Body of pancreas (tissue), 4 donors: ENCODE results near the gene ARHGAP6. TPM values are rescaled to one million over a fixed set of nuclear protein-coding genes. Genes with fewer than 3 reads are reported as not detected.

Experiments used
- ATAC-seq: fragments of 150-250 bp; one replicate; pipeline ENCODE4 v1.9.1; 2016
- DNase-seq, 4 donors: peaks; one replicate each; pipeline ENCODE4 v3.0.0-alpha.2; 2019
- H3K27ac ChIP-seq, 4 donors: fragments of 200-600 bp; sonication (generic); 1 replicate in 3 of 4; 2 replicates in 1 of 4; pipeline versions ENCODE4 v1.5.1 to v1.6.1; 2016 to 2019; ENCODE audit warnings: mild to moderate bottlenecking in 1 of 4, mixed read lengths in 1 of 4, moderate library complexity in 1 of 4
- H3K27me3 ChIP-seq, 2 donors: fragments of 200-600 bp; sonication (generic); one replicate each; pipeline ENCODE4 v1.6.0; 2016; ENCODE audit warnings: mild to moderate bottlenecking in 1 of 2
- H3K36me3 ChIP-seq, 2 donors: fragments of 200-600 bp; sonication (generic); replicated peaks in 1 of 2; 2 replicates each; pipeline ENCODE4 v1.5.1; 2016; ENCODE audit warnings: low read depth in 2 of 2; ENCODE audit not compliant: insufficient read depth in 1 of 2
- H3K4me1 ChIP-seq: fragments of 200-600 bp; sonication (generic); one replicate; pipeline ENCODE4 v1.6.0; 2016
- H3K4me3 ChIP-seq, 2 donors: fragments of 200-600 bp; sonication (generic); 1 replicate in 1 of 2; 2 replicates in 1 of 2; pipeline ENCODE4 v1.5.1; 2016 to 2019
- H3K9me3 ChIP-seq, 3 donors: fragments of 200-600 bp; sonication (generic); 1 replicate in 2 of 3; 2 replicates in 1 of 3; pipeline ENCODE4 v1.5.1; 2016
- POLR2A ChIP-seq, 3 donors: fragments of 450-650 bp; IDR thresholded peaks; one replicate each; pipeline ENCODE4 v1.6.1; 2016; ENCODE audit warnings: antibody characterized with exemption in 3 of 3, mild to moderate bottlenecking in 2 of 3
- WGBS, 2 donors: methylation state at CpG; one replicate each; pipeline ENCODE4 v1.1.5; 2017; 5-methylcytosine and 5-hydroxymethylcytosine counted together
- intact Hi-C: fragments of 100-400 bp; cut with DNase I; formaldehyde crosslinking; loops from one replicate; pipeline ENCODE4 v1.15.1; 2023
- total RNA-seq, 2 donors: library from RNA; depleted of rRNA; stranded (reverse); fragments of >200 nt; gene quantifications; one replicate each; pipeline ENCODE4 v1.1.0, GENCODE V29; 2016
- TF ChIP-seq, protein P1 (sequence below), 7 experiments: fragments of 450-650 bp in 4 of 7; fragments of 200-600 bp in 3 of 7; sonication (generic) in 3 of 7; IDR thresholded peaks; one replicate each; pipeline ENCODE4 v1.5.1; 2016 to 2019; ENCODE audit warnings: antibody characterized with exemption in 7 of 7

ARHGAP6 gene
- total RNA-seq, 2 donors from 2014 or later: 2.3 to 10.9 TPM

DNA sequence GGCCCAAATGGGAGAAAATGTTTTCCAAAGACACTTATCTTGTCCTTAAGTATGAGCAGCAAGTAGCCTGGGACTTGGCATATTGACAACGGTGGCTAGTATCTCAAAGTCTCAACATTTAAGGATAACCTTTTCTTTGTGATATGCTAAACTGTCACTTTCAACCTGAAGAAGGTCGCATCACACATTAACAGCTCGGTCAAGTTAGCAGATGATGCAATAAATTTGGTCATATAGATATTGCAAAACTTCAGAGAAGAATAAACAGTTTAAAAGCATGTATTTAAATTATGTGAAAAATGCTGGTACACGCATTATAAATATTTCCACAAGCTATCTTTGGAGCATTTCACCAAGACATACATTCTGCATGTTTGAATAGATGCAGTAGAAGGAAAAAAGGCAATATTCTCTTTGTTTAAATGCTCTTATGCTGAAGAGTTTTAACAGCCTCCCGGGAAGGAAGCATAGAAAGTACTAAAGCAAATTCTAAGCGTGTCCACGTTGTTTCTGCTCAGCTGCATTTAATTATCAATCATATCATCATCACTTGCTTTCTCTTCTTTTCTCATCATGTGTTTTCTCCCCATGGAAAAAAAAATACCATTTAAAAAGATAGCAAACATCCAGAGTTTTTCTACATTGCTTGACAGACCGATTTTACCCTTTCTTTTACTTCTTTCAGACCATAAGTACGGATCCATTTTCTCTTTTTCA is 24.2 kb downstream of the ARHGAP6 start:
- Histone ChIP-seq H3K27ac (no peak overlapping the region), H3K9me3 (no peaks in the 10 kb centered on the region), H3K36me3 (no peaks in the 10 kb centered on the region), H3K4me1 (no peaks in the 10 kb centered on the region), H3K4me3 (no peak overlapping the region), H3K27me3 (no peaks in the 10 kb centered on the region)
- no peak for ATAC-seq
- TF ChIP-seq, protein P1, sequence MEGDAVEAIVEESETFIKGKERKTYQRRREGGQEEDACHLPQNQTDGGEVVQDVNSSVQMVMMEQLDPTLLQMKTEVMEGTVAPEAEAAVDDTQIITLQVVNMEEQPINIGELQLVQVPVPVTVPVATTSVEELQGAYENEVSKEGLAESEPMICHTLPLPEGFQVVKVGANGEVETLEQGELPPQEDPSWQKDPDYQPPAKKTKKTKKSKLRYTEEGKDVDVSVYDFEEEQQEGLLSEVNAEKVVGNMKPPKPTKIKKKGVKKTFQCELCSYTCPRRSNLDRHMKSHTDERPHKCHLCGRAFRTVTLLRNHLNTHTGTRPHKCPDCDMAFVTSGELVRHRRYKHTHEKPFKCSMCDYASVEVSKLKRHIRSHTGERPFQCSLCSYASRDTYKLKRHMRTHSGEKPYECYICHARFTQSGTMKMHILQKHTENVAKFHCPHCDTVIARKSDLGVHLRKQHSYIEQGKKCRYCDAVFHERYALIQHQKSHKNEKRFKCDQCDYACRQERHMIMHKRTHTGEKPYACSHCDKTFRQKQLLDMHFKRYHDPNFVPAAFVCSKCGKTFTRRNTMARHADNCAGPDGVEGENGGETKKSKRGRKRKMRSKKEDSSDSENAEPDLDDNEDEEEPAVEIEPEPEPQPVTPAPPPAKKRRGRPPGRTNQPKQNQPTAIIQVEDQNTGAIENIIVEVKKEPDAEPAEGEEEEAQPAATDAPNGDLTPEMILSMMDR (IDR thresholded peaks at IDR 0.05): no peak
- 51 to 53% methylated on average over 9 of the region's 9 CpGs for WGBS, 2 donors
- intact Hi-C loops: no loop called here
- no peak for DNase-seq

DNA sequence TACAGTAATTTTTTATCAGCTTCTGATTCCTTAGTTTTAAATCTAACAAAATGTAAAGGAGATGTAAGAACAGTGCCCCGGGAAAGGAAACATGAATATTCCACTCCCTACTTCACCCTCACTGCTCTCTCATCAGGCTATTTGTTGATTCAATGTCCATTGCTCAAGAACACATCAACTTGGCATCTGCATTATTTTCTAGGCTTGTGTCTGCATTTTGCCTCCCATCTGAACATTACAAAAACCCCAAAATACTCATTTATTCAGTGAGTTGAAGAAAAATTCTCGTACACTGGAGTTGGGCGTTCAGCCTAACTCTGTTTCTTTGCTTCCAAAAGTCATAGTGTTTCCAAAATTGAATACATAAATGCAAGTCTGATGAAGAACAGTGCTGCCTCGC is 25.6 kb downstream of the ARHGAP6 start:
- Histone ChIP-seq H3K27ac (no peak overlapping the region), H3K4me1 (no peaks in the 10 kb centered on the region), H3K36me3 (no peaks in the 10 kb centered on the region), H3K4me3 (no peak overlapping the region), H3K9me3 (no peaks in the 10 kb centered on the region), H3K27me3 (no peaks in the 10 kb centered on the region)
- ATAC-seq: no peak
- intact Hi-C loops: no loop called here
- DNase-seq: no peak
- 54 to 61% methylated on average over 4 of the region's 4 CpGs for WGBS, 2 donors
- TF ChIP-seq POLR2A (IDR thresholded peaks at IDR 0.05): no peak
- TF ChIP-seq, protein P1 (IDR thresholded peaks at IDR 0.05): no peak

DNA sequence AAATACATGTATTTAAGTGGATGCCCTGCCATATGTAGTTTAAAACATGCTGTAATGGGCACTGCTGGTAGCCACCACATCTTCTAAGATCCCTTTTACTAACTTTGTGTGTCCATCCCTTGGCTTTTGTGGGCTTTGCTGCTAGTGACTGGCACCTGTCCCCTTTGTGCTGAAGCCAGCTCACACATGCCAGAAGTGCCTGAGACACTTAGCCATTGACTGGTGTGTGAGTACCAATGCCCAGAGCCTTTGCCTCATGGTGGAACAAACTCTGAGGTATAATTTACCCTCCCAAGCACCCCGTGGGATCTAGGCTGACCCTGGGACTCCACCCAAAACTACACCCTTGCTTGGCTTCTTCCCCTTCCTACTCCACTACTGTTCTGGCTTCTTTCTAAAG is 33.0 kb downstream of the ARHGAP6 start:
- H3K27ac ChIP-seq: no peak overlapping the region
- H3K36me3 ChIP-seq: no peaks in the 10 kb centered on the region
- intact Hi-C loops: no loop called here
- no peaks in the 10 kb centered on the region for H3K4me1 ChIP-seq
- DNase-seq (no peak), ATAC-seq (no peak)
- no peak for TF ChIP-seq POLR2A (IDR thresholded peaks at IDR 0.05)
- TF ChIP-seq, protein P1 (IDR thresholded peaks at IDR 0.05): no peak
- H3K27me3 ChIP-seq: no peaks in the 10 kb centered on the region
- H3K4me3 ChIP-seq: no peak overlapping the region
- H3K9me3 ChIP-seq: no peaks in the 10 kb centered on the region
- 43 to 50% methylated on average over 1 of the region's 1 CpG for WGBS, 2 donors

DNA sequence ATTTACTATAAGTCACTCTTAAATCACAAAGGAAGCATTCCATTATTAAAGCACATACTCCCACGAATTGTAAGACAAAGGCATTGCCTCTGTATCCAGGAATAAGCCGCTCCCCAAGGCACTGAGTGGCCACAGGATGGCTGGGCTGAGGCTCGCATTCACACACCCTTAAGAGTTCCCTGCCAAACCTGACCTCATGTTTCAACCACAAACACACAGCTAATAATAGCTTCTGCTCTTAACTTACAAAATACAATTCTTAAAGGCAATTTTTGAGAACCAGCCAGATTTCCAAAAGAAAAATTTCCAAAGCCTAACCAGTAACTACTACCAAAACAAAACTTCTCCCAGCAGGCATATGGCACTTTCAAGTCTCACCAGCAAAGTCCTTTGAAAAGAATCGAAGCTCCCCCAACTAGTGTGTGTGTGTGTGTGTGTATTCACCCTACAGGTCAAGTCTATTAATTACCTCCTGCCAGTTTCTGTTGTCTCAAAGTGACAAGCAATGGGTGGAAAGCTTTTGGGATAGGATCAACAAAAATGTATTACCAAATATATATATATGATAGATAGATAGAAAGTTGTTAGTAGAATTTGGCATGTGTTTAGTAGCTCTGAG is 36.0 kb downstream of the ARHGAP6 start:
- WGBS, 2 donors: 21 to 23% methylated on average over 4 of the region's 4 CpGs
- ATAC-seq (no peak), DNase-seq (peak in 1 of 4 donors; percentile 14)
- H3K4me3 ChIP-seq: no peak overlapping the region
- no peaks in the 10 kb centered on the region for H3K36me3 ChIP-seq
- no peaks in the 10 kb centered on the region for H3K27me3 ChIP-seq
- TF ChIP-seq POLR2A (IDR thresholded peaks at IDR 0.05): no peak
- TF ChIP-seq, protein P1 (IDR thresholded peaks at IDR 0.05): no peak
- H3K9me3 ChIP-seq: no peaks in the 10 kb centered on the region
- no peaks in the 10 kb centered on the region for H3K4me1 ChIP-seq
- no peak overlapping the region for H3K27ac ChIP-seq
- intact Hi-C loops: no loop called here

DNA sequence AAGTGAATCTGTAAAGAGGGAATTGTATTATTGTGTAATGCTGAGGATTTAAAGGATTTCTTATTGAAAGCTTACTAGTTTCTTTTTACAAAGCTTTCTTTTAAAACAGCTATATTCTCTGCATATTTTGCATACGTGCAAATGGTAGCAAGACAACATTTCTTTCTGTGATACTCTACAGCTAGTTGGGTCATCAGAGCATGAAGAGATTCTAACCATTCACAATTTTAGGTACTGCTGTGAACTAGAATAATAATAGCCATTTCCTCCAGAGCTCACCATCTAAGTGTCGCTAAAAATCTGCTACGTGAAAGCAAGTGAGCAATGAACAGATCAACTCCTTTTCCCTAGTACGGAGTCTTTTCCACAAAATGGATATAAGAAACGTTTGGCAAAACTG is 37.3 kb downstream of the ARHGAP6 start:
- intact Hi-C loops: no loop called here
- no peaks in the 10 kb centered on the region for H3K9me3 ChIP-seq
- DNase-seq (no peak), ATAC-seq (no peak)
- WGBS, 2 donors: 69 to 83% methylated on average over 5 of the region's 5 CpGs
- H3K27ac ChIP-seq: no peak overlapping the region
- TF ChIP-seq, protein P1 (IDR thresholded peaks at IDR 0.05): no peak
- TF ChIP-seq POLR2A (IDR thresholded peaks at IDR 0.05): no peak
- H3K4me1 ChIP-seq: no peaks in the 10 kb centered on the region
- H3K36me3 ChIP-seq: no peaks in the 10 kb centered on the region
- no peaks in the 10 kb centered on the region for H3K27me3 ChIP-seq
- H3K4me3 ChIP-seq: no peak overlapping the region
